Measurements from ENCODE around the gene SH3PXD2A. TPM values are rescaled to one million over a fixed set of nuclear protein-coding genes. Genes with fewer than 3 reads are reported as not detected.

Gene SH3PXD2A
- total RNA-seq, 1 experiment from 2014 or later = 0.07 TPM

GRCh38 chr10:103882285-103883007 is 27.1 kb upstream of the SH3PXD2A start:
- Histone ChIP-seq H3K9me2 (replicated peaks; ENCODE audit: insufficient read depth, low read length) (no peaks in the 10 kb centered on the region), H3K27me3 (ENCODE audit: low read length) (no peaks in the 10 kb centered on the region), H3K4me3 (ENCODE audit: low read length) (no peak overlapping the region), H3K79me2 (ENCODE audit: low read length) (no peaks in the 10 kb centered on the region), H2AFZ (ENCODE audit: low read length) (no peak overlapping the region), H3K9ac (ENCODE audit: low read length) (no peak overlapping the region), H4K20me1 (ENCODE audit: insufficient read depth, low read depth, low read length) (no peaks in the 10 kb centered on the region), H3K9me3 (ENCODE audit: low read length) (no peaks in the 10 kb centered on the region), H3K27ac (ENCODE audit: low read length) (no peak overlapping the region), H3K4me2 (ENCODE audit: low read depth, low read length, poor library complexity, severe bottlenecking) (no peak overlapping the region), H3K4me1 (ENCODE audit: low read length) (peaks cover 5% of the 10 kb centered on the region; the same call in 1 of the 2 replicates), H3K36me3 (ENCODE audit: insufficient read depth, low read length) (0 out of 2 replicates have a peak, but pooled peaks cover 4% of the 10 kb centered on the region)
- no peak for DNase-seq

- no peaks in the 10 kb centered on the region for H4K20me1 ChIP-seq (ENCODE audit: insufficient read depth, low read depth, low read length)
- no peak overlapping the region for H3K4me2 ChIP-seq (ENCODE audit: low read depth, low read length, poor library complexity, severe bottlenecking)
- peaks cover 3% of the 10 kb centered on the region; the same call in 1 of the 2 replicates for H3K4me1 ChIP-seq (ENCODE audit: low read length)
- no peak for DNase-seq
- no peaks in the 10 kb centered on the region for H3K9me2 ChIP-seq (replicated peaks; ENCODE audit: insufficient read depth, low read length)
- H3K27ac ChIP-seq (ENCODE audit: low read length) = no peak overlapping the region
- 0 out of 2 replicates have a peak, but pooled peaks cover 4% of the 10 kb centered on the region for H3K36me3 ChIP-seq (ENCODE audit: insufficient read depth, low read length)
- H3K79me2 ChIP-seq (ENCODE audit: low read length) = no peaks in the 10 kb centered on the region
- no peaks in the 10 kb centered on the region for H3K9me3 ChIP-seq (ENCODE audit: low read length)
- no peak overlapping the region for H3K9ac ChIP-seq (ENCODE audit: low read length)
- no peaks in the 10 kb centered on the region for H3K27me3 ChIP-seq (ENCODE audit: low read length)
- H2AFZ ChIP-seq (ENCODE audit: low read length) = no peak overlapping the region
- H3K4me3 ChIP-seq (ENCODE audit: low read length) = no peak overlapping the region
These were observed 26.3 kb upstream of the SH3PXD2A start for GRCh38 chr10:103881416-103882284.

GRCh38 chr10:103879831-103880230 is 24.5 kb upstream of the SH3PXD2A start:
- Histone ChIP-seq H3K4me3 (ENCODE audit: low read length) (no peak overlapping the region), H3K4me1 (ENCODE audit: low read length) (no peaks in the 10 kb centered on the region), H2AFZ (ENCODE audit: low read length) (no peak overlapping the region), H3K27me3 (ENCODE audit: low read length) (no peaks in the 10 kb centered on the region), H3K9ac (ENCODE audit: low read length) (no peak overlapping the region), H3K4me2 (ENCODE audit: low read depth, low read length, poor library complexity, severe bottlenecking) (no peak overlapping the region), H3K36me3 (ENCODE audit: insufficient read depth, low read length) (0 out of 2 replicates have a peak, but pooled peaks cover 4% of the 10 kb centered on the region), H3K9me2 (replicated peaks; ENCODE audit: insufficient read depth, low read length) (no peaks in the 10 kb centered on the region), H4K20me1 (ENCODE audit: insufficient read depth, low read depth, low read length) (no peaks in the 10 kb centered on the region; the same call in 1 of the 2 replicates), H3K9me3 (ENCODE audit: low read length) (no peaks in the 10 kb centered on the region), H3K27ac (ENCODE audit: low read length) (no peak overlapping the region), H3K79me2 (ENCODE audit: low read length) (no peaks in the 10 kb centered on the region)
- DNase-seq = no peak

GRCh38 chr10:103879409-103879808 is 24.0 kb upstream of the SH3PXD2A start:
- Histone ChIP-seq H3K27me3 (ENCODE audit: low read length) (no peaks in the 10 kb centered on the region), H3K9ac (ENCODE audit: low read length) (no peak overlapping the region), H2AFZ (ENCODE audit: low read length) (no peak overlapping the region), H3K27ac (ENCODE audit: low read length) (no peak overlapping the region), H3K4me1 (ENCODE audit: low read length) (no peaks in the 10 kb centered on the region), H3K9me2 (replicated peaks; ENCODE audit: insufficient read depth, low read length) (no peaks in the 10 kb centered on the region), H3K4me2 (ENCODE audit: low read depth, low read length, poor library complexity, severe bottlenecking) (no peak overlapping the region), H3K4me3 (ENCODE audit: low read length) (no peak overlapping the region), H3K79me2 (ENCODE audit: low read length) (no peaks in the 10 kb centered on the region), H3K36me3 (ENCODE audit: insufficient read depth, low read length) (0 out of 2 replicates have a peak, but pooled peaks cover 4% of the 10 kb centered on the region), H3K9me3 (ENCODE audit: low read length) (no peaks in the 10 kb centered on the region), H4K20me1 (ENCODE audit: insufficient read depth, low read depth, low read length) (no peaks in the 10 kb centered on the region; the same call in 1 of the 2 replicates)
- no peak for DNase-seq

- Histone ChIP-seq H3K9me2 (replicated peaks; ENCODE audit: insufficient read depth, low read length) (no peaks in the 10 kb centered on the region), H3K4me2 (ENCODE audit: low read depth, low read length, poor library complexity, severe bottlenecking) (no peak overlapping the region), H3K4me3 (ENCODE audit: low read length) (no peak overlapping the region), H3K36me3 (ENCODE audit: insufficient read depth, low read length) (0 out of 2 replicates have a peak, but pooled peaks cover 4% of the 10 kb centered on the region), H4K20me1 (ENCODE audit: insufficient read depth, low read depth, low read length) (no peaks in the 10 kb centered on the region; the same call in 1 of the 2 replicates), H3K9me3 (ENCODE audit: low read length) (no peaks in the 10 kb centered on the region), H2AFZ (ENCODE audit: low read length) (no peak overlapping the region), H3K79me2 (ENCODE audit: low read length) (no peaks in the 10 kb centered on the region), H3K27me3 (ENCODE audit: low read length) (no peaks in the 10 kb centered on the region), H3K9ac (ENCODE audit: low read length) (no peak overlapping the region), H3K27ac (ENCODE audit: low read length) (no peak overlapping the region), H3K4me1 (ENCODE audit: low read length) (no peaks in the 10 kb centered on the region)
- no peak for DNase-seq
These were observed 22.5 kb upstream of the SH3PXD2A start for GRCh38 chr10:103877861-103878260.

- Histone ChIP-seq H3K36me3 (ENCODE audit: insufficient read depth, low read length) (0 out of 2 replicates have a peak, but pooled peaks cover 4% of the 10 kb centered on the region), H3K4me3 (ENCODE audit: low read length) (no peak overlapping the region), H3K9me2 (replicated peaks; ENCODE audit: insufficient read depth, low read length) (no peaks in the 10 kb centered on the region), H2AFZ (ENCODE audit: low read length) (no peak overlapping the region), H3K9ac (ENCODE audit: low read length) (no peak overlapping the region), H3K4me2 (ENCODE audit: low read depth, low read length, poor library complexity, severe bottlenecking) (no peak overlapping the region), H3K79me2 (ENCODE audit: low read length) (no peaks in the 10 kb centered on the region), H3K4me1 (ENCODE audit: low read length) (no peaks in the 10 kb centered on the region), H3K27ac (ENCODE audit: low read length) (no peak overlapping the region), H4K20me1 (ENCODE audit: insufficient read depth, low read depth, low read length) (no peaks in the 10 kb centered on the region; the same call in 1 of the 2 replicates), H3K9me3 (ENCODE audit: low read length) (no peaks in the 10 kb centered on the region), H3K27me3 (ENCODE audit: low read length) (no peaks in the 10 kb centered on the region)
- DNase-seq = no peak
These were observed 20.8 kb upstream of the SH3PXD2A start for GRCh38 chr10:103876155-103876554.

GRCh38 chr10:103874730-103875129 is 19.4 kb upstream of the SH3PXD2A start:
- Histone ChIP-seq H3K36me3 (ENCODE audit: insufficient read depth, low read length) (no peaks in the 10 kb centered on the region), H3K9me2 (replicated peaks; ENCODE audit: insufficient read depth, low read length) (no peaks in the 10 kb centered on the region), H3K27ac (ENCODE audit: low read length) (no peak overlapping the region), H3K9me3 (ENCODE audit: low read length) (no peaks in the 10 kb centered on the region), H3K4me1 (ENCODE audit: low read length) (no peaks in the 10 kb centered on the region), H3K27me3 (ENCODE audit: low read length) (no peaks in the 10 kb centered on the region), H2AFZ (ENCODE audit: low read length) (no peak overlapping the region), H3K9ac (ENCODE audit: low read length) (no peak overlapping the region), H4K20me1 (ENCODE audit: insufficient read depth, low read depth, low read length) (no peaks in the 10 kb centered on the region; the same call in 1 of the 2 replicates), H3K4me2 (ENCODE audit: low read depth, low read length, poor library complexity, severe bottlenecking) (no peak overlapping the region), H3K4me3 (ENCODE audit: low read length) (no peak overlapping the region), H3K79me2 (ENCODE audit: low read length) (no peaks in the 10 kb centered on the region)
- DNase-seq = no peak

Measured in Karpas-422 (cell line).